GM23338 (cell line): ENCODE measurements around the gene LSM12. TPM values are rescaled to one million over a fixed set of nuclear protein-coding genes. Genes with fewer than 3 reads are reported as not detected.

Experiments used
- ATAC-seq: fragments of 200-7000 bp; cut with Tn5 transposase; 3 replicates; pipeline ENCODE4 v1.9.1; 2020
- DNase-seq: peaks from one replicate; pipeline ENCODE4 v3.0.0-alpha.2; 2015; ENCODE audit warnings: low spot score
- H2AFZ ChIP-seq: fragments of 200-600 bp; sonication (generic); 2 replicates; pipeline ENCODE4 v1.8.0; 2016; ENCODE audit warnings: antibody characterized with exemption, mild to moderate bottlenecking, moderate library complexity
- H3F3A ChIP-seq: fragments of 200-600 bp; sonication (generic); replicated peaks from 2 replicates; pipeline ENCODE4 v1.8.0; 2017; ENCODE audit warnings: antibody characterized with exemption, mixed run types, low read depth
- H3K27ac ChIP-seq: fragments of 200-600 bp; sonication (generic); 2 replicates; pipeline ENCODE4 v1.6.1; 2016; ENCODE audit warnings: low read depth
- H3K27me3 ChIP-seq: fragments of 200-600 bp; sonication (generic); 2 replicates; pipeline ENCODE4 v1.8.0; 2016; ENCODE audit warnings: mild to moderate bottlenecking, mixed run types, moderate library complexity; ENCODE audit not compliant: insufficient read depth
- H3K36me3 ChIP-seq: fragments of 200-600 bp; sonication (generic); 2 replicates; pipeline ENCODE4 v1.8.0; 2016; ENCODE audit warnings: mild to moderate bottlenecking; ENCODE audit not compliant: insufficient read depth
- H3K4me1 ChIP-seq: fragments of 200-600 bp; sonication (generic); 2 replicates; pipeline ENCODE4 v1.8.0; 2016; ENCODE audit warnings: mild to moderate bottlenecking, moderate library complexity; ENCODE audit not compliant: insufficient read depth
- H3K4me2 ChIP-seq: fragments of 200-600 bp; sonication (generic); 2 replicates; pipeline ENCODE4 v1.7.1; 2017; ENCODE audit warnings: mixed run types
- H3K4me3 ChIP-seq: fragments of 200-600 bp; sonication (generic); 2 replicates; pipeline ENCODE4 v1.6.1; 2016; ENCODE audit warnings: mixed run types
- H3K79me2 ChIP-seq: fragments of 200-600 bp; sonication (generic); replicated peaks from 2 replicates; pipeline ENCODE4 v1.8.0; 2017; ENCODE audit warnings: mild to moderate bottlenecking; ENCODE audit not compliant: insufficient read depth
- H3K9me2 ChIP-seq: fragments of 200-600 bp; sonication (generic); 2 replicates; pipeline ENCODE4 v1.8.0; 2017; ENCODE audit not compliant: insufficient read depth
- H4K20me1 ChIP-seq: fragments of 200-600 bp; sonication (generic); replicated peaks from 2 replicates; pipeline ENCODE4 v1.8.0; 2017; ENCODE audit warnings: mild to moderate bottlenecking; ENCODE audit not compliant: insufficient read depth
- H3K27ac Mint-ChIP-seq: 2 replicates; pipeline ENCODE4 v1.8.0; 2020; ENCODE audit warnings: inconsistent platforms, mild to moderate bottlenecking, moderate library complexity, mixed read lengths
- H3K27me3 Mint-ChIP-seq: 3 replicates; pipeline ENCODE4 v1.8.0; 2022; ENCODE audit warnings: low read depth, mild to moderate bottlenecking, moderate library complexity, mixed read lengths, inconsistent platforms; ENCODE audit not compliant: insufficient read depth, poor library complexity
- H3K36me3 Mint-ChIP-seq: 3 replicates; pipeline ENCODE4 v1.8.0; 2021; ENCODE audit warnings: low read depth, mild to moderate bottlenecking, inconsistent platforms, moderate library complexity, mixed read lengths
- H3K4me1 Mint-ChIP-seq: 3 replicates; pipeline ENCODE4 v1.8.0; 2020; ENCODE audit warnings: mild to moderate bottlenecking, inconsistent platforms, mixed read lengths
- H3K4me3 Mint-ChIP-seq: 3 replicates; pipeline ENCODE4 v1.8.0; 2021; ENCODE audit warnings: moderate library complexity, mild to moderate bottlenecking, inconsistent platforms, mixed read lengths
- H3K9me3 Mint-ChIP-seq: 3 replicates; pipeline ENCODE4 v1.8.0; 2020; ENCODE audit warnings: moderate library complexity, mild to moderate bottlenecking, inconsistent platforms, mixed read lengths
- CREB1 ChIP-seq: fragments of 250-450 bp; sonication (Bioruptor Pico); IDR thresholded peaks from 2 replicates; pipeline ENCODE4 v1.5.0; 2020; ENCODE audit warnings: low read depth, mild to moderate bottlenecking, moderate library complexity
- POLR2AphosphoS5 ChIP-seq: IDR thresholded peaks from 2 replicates; pipeline ENCODE4 v1.6.1; 2016; ENCODE audit warnings: antibody characterized with exemption, low read depth
- STAT1 ChIP-seq: IDR thresholded peaks from one replicate; pipeline ENCODE4 v1.6.1; 2016; ENCODE audit warnings: antibody characterized with exemption; ENCODE audit not compliant: unreplicated experiment
- polyA plus RNA-seq: library from polyadenylated mRNA; unstranded; fragments of >200 nt; fragmentation: Nextera tagmentation; extraction: Ambion mirVana; gene quantifications from 2 replicates; pipeline ENCODE4 v1.2.1, GENCODE V29; 2016
- total RNA-seq: library from RNA; depleted of rRNA; stranded (reverse); fragments of >200 nt; shearing (Covaris generic); gene quantifications from 2 replicates; pipeline ENCODE4 v1.2.3, GENCODE V29; 2014
- TF ChIP-seq, protein P1 (sequence below): IDR thresholded peaks from one replicate; pipeline ENCODE4 v1.6.1; 2018; ENCODE audit warnings: antibody characterized with exemption; ENCODE audit not compliant: unreplicated experiment
- TF ChIP-seq, protein P2 (sequence below): IDR thresholded peaks from 2 replicates; pipeline ENCODE4 v1.6.1; 2016; ENCODE audit warnings: antibody characterized with exemption
- TF ChIP-seq, protein P3 (sequence below): fragments of 250-450 bp; sonication (Bioruptor Pico); IDR thresholded peaks from 2 replicates; pipeline ENCODE4 v1.5.0; 2020; ENCODE audit warnings: mild to moderate bottlenecking, moderate library complexity

LSM12 gene
- total and polyA plus RNA-seq, 2 experiments from 2014 or later = 72.7 to 241 TPM

DNA sequence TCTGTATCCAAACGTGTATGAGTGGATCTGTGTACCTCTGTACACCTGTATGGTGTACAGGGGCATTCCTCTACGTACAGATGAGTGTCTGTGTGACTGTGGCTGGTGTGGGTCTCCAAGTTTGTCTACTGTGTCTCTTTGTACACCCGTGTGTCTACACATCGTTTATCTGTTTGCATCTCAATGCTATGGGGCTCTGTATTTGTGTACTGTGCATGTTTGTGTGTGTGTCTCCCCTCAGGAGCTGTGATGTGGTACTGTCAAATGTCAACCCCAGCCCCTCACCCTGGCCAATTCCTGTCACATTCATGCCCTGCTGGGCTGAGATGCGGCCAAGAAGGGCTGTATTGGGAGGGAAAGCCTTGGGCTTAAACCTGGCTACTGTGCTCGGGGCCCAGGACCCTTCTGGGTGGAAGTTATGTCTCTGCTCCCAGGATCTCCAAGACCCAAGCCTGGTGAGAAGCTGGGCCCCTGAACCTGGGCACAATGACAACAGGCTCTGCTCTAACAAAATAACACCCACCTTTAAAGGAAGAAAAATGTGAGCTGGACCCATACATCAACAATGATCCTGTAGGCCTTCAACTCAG, 65.5 kb downstream of the LSM12 start (continued):
- TF ChIP-seq, protein P1, sequence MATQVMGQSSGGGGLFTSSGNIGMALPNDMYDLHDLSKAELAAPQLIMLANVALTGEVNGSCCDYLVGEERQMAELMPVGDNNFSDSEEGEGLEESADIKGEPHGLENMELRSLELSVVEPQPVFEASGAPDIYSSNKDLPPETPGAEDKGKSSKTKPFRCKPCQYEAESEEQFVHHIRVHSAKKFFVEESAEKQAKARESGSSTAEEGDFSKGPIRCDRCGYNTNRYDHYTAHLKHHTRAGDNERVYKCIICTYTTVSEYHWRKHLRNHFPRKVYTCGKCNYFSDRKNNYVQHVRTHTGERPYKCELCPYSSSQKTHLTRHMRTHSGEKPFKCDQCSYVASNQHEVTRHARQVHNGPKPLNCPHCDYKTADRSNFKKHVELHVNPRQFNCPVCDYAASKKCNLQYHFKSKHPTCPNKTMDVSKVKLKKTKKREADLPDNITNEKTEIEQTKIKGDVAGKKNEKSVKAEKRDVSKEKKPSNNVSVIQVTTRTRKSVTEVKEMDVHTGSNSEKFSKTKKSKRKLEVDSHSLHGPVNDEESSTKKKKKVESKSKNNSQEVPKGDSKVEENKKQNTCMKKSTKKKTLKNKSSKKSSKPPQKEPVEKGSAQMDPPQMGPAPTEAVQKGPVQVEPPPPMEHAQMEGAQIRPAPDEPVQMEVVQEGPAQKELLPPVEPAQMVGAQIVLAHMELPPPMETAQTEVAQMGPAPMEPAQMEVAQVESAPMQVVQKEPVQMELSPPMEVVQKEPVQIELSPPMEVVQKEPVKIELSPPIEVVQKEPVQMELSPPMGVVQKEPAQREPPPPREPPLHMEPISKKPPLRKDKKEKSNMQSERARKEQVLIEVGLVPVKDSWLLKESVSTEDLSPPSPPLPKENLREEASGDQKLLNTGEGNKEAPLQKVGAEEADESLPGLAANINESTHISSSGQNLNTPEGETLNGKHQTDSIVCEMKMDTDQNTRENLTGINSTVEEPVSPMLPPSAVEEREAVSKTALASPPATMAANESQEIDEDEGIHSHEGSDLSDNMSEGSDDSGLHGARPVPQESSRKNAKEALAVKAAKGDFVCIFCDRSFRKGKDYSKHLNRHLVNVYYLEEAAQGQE = no peak

DNA sequence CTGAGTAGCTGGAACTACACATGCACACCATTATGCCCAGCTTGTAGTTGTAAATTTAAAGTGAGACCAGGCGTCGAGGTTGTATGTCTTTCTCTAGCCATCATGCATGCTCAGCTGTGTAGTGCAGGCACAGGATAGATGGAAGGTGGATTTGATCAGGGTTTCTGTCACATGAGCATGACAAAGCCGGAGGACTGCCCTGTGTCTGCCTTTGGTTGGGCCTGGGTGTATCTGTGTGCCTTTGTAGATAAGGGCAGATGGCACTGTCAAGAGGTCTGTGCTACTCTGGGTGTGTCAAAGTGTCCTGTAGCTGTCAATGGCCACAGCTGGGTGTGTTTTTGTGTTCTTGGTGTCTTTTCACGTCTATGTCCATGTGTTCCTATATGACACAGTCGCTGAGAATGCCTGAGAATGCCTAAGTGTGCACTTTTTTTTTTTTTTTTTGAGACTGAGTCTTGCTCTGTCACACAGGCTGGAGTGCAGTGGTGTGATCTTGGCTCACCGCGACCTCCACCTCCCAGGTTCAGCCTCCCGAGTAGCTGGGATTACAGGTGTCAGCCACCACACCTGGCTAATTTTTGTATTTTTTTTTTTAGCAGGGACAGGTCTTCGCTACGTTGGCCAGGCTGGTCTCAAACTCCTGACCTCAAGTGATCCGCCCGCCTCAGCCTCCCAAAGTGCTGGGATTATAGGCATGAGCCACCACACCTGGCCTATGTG, 66.2 kb downstream of the LSM12 start:
- H3K4me1 Mint-ChIP-seq = no peaks in the 10 kb centered on the region; the same call in 2 of the 3 replicates
- H3K27ac Mint-ChIP-seq = no peak overlapping the region
- peaks cover 22% of the 10 kb centered on the region for H3K27me3 Mint-ChIP-seq
- H2AFZ ChIP-seq = no peak overlapping the region
- no peak overlapping the region for H3K27ac ChIP-seq
- DNase-seq (no peak), ATAC-seq (no peak)
- no peaks in the 10 kb centered on the region for H3K9me3 Mint-ChIP-seq
- peaks cover 4% of the 10 kb centered on the region for H3K4me1 ChIP-seq
- no peaks in the 10 kb centered on the region for H3K36me3 ChIP-seq
- peaks cover 27% of the 10 kb centered on the region for H3K27me3 ChIP-seq
- H3K4me2 ChIP-seq = no peak overlapping the region
- no peaks in the 10 kb centered on the region for H4K20me1 ChIP-seq
- H3K9me2 ChIP-seq = no peaks in the 10 kb centered on the region
- H3K4me3 Mint-ChIP-seq = no peak overlapping the region
- H3K79me2 ChIP-seq = no peaks in the 10 kb centered on the region
- no peaks in the 10 kb centered on the region for H3F3A ChIP-seq
- no peak overlapping the region for H3K4me3 ChIP-seq
- H3K36me3 Mint-ChIP-seq = no peaks in the 10 kb centered on the region
- TF ChIP-seq POLR2AphosphoS5 (no peak), CREB1 (CRISPR knock-in tag) (no peak), STAT1 (no peak)
- TF ChIP-seq, protein P2, sequence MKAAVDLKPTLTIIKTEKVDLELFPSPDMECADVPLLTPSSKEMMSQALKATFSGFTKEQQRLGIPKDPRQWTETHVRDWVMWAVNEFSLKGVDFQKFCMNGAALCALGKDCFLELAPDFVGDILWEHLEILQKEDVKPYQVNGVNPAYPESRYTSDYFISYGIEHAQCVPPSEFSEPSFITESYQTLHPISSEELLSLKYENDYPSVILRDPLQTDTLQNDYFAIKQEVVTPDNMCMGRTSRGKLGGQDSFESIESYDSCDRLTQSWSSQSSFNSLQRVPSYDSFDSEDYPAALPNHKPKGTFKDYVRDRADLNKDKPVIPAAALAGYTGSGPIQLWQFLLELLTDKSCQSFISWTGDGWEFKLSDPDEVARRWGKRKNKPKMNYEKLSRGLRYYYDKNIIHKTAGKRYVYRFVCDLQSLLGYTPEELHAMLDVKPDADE = no peak
- TF ChIP-seq, protein P1 = no peak
- TF ChIP-seq, protein P3, sequence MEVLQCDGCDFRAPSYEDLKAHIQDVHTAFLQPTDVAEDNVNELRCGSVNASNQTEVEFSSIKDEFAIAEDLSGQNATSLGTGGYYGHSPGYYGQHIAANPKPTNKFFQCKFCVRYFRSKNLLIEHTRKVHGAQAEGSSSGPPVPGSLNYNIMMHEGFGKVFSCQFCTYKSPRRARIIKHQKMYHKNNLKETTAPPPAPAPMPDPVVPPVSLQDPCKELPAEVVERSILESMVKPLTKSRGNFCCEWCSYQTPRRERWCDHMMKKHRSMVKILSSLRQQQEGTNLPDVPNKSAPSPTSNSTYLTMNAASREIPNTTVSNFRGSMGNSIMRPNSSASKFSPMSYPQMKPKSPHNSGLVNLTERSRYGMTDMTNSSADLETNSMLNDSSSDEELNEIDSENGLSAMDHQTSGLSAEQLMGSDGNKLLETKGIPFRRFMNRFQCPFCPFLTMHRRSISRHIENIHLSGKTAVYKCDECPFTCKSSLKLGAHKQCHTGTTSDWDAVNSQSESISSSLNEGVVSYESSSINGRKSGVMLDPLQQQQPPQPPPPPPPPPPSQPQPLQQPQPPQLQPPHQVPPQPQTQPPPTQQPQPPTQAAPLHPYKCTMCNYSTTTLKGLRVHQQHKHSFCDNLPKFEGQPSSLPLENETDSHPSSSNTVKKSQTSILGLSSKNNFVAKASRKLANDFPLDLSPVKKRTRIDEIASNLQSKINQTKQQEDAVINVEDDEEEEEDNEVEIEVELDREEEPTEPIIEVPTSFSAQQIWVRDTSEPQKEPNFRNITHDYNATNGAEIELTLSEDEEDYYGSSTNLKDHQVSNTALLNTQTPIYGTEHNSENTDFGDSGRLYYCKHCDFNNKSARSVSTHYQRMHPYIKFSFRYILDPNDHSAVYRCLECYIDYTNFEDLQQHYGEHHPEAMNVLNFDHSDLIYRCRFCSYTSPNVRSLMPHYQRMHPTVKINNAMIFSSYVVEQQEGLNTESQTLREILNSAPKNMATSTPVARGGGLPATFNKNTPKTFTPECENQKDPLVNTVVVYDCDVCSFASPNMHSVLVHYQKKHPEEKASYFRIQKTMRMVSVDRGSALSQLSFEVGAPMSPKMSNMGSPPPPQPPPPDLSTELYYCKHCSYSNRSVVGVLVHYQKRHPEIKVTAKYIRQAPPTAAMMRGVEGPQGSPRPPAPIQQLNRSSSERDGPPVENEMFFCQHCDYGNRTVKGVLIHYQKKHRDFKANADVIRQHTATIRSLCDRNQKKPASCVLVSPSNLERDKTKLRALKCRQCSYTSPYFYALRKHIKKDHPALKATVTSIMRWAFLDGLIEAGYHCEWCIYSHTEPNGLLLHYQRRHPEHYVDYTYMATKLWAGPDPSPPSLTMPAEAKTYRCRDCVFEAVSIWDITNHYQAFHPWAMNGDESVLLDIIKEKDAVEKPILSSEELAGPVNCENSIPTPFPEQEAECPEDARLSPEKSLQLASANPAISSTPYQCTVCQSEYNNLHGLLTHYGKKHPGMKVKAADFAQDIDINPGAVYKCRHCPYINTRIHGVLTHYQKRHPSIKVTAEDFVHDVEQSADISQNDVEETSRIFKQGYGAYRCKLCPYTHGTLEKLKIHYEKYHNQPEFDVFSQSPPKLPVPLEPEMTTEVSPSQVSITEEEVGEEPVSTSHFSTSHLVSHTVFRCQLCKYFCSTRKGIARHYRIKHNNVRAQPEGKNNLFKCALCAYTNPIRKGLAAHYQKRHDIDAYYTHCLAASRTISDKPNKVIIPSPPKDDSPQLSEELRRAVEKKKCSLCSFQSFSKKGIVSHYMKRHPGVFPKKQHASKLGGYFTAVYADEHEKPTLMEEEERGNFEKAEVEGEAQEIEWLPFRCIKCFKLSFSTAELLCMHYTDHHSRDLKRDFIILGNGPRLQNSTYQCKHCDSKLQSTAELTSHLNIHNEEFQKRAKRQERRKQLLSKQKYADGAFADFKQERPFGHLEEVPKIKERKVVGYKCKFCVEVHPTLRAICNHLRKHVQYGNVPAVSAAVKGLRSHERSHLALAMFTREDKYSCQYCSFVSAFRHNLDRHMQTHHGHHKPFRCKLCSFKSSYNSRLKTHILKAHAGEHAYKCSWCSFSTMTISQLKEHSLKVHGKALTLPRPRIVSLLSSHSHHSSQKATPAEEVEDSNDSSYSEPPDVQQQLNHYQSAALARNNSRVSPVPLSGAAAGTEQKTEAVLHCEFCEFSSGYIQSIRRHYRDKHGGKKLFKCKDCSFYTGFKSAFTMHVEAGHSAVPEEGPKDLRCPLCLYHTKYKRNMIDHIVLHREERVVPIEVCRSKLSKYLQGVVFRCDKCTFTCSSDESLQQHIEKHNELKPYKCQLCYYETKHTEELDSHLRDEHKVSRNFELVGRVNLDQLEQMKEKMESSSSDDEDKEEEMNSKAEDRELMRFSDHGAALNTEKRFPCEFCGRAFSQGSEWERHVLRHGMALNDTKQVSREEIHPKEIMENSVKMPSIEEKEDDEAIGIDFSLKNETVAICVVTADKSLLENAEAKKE (CRISPR knock-in tag) = no peak
